OCI-LY7 (cell line): ENCODE measurements around the gene MVB12B. TPM values are rescaled to one million over a fixed set of nuclear protein-coding genes. Genes with fewer than 3 reads are reported as not detected.

ENCODE experiments used
- BruUV-seq: library from RNA; stranded (reverse); fragments of 400-500 nt; replicated peaks from 2 replicates; lab custom pipeline; 2021; lab: Mats Ljungman, UMichigan
- CTCF ChIA-PET: fragments of 300-600 bp; sonication (Branson Sonifier 250); formaldehyde crosslinking; loops from one replicate; lab custom pipeline; 2022; ENCODE audit warnings: antibody characterized with exemption; ENCODE audit not compliant: unreplicated experiment; lab: Charles Lee
- POLR2A ChIA-PET: fragments of 300-600 bp; sonication (Branson Sonifier 250); formaldehyde crosslinking; loops from one replicate; lab custom pipeline; 2022; ENCODE audit warnings: antibody characterized with exemption; lab: Charles Lee
- DNase-seq: peaks from one replicate; pipeline ENCODE4 v3.0.0-alpha.2; 2015; ENCODE audit warnings: low spot score
- H2AFZ ChIP-seq: fragments of 200-600 bp; sonication (generic), shearing (Covaris generic); 2 replicates; pipeline ENCODE4 v1.6.1; 2014; ENCODE audit warnings: mild to moderate bottlenecking, antibody characterized with exemption, low read length, moderate library complexity
- H3K27ac ChIP-seq: fragments of 200-600 bp; sonication (generic); 2 replicates; pipeline ENCODE4 v1.5.1; 2014; ENCODE audit warnings: mixed run types, low read depth, mild to moderate bottlenecking, moderate library complexity, low read length, inconsistent platforms; ENCODE audit not compliant: poor library complexity, severe bottlenecking
- H3K36me3 ChIP-seq: fragments of 200-600 bp; sonication (generic); 2 replicates; pipeline ENCODE4 v1.6.1; 2014; ENCODE audit warnings: mild to moderate bottlenecking, antibody characterized with exemption, low read length, moderate library complexity, mixed read lengths; ENCODE audit not compliant: insufficient read depth
- H3K4me1 ChIP-seq: fragments of 200-600 bp; sonication (generic); 2 replicates; pipeline ENCODE4 v1.5.1; 2014; ENCODE audit warnings: mild to moderate bottlenecking, low read length; ENCODE audit not compliant: insufficient read depth, poor library complexity, severe bottlenecking
- H3K4me2 ChIP-seq: fragments of 200-600 bp; sonication (generic); 2 replicates; pipeline ENCODE4 v1.6.1; 2014; ENCODE audit warnings: mild to moderate bottlenecking, low read length
- H3K4me3 ChIP-seq: fragments of 200-600 bp; sonication (generic); 2 replicates; pipeline ENCODE4 v1.5.1; 2014; ENCODE audit warnings: mild to moderate bottlenecking, low read depth, low read length; ENCODE audit not compliant: poor library complexity, severe bottlenecking
- H3K79me2 ChIP-seq: fragments of 200-600 bp; sonication (generic); 2 replicates; pipeline ENCODE4 v1.6.1; 2016; ENCODE audit warnings: low read depth, mild to moderate bottlenecking, low read length, moderate library complexity, mixed read lengths; ENCODE audit not compliant: insufficient read depth
- H3K9me2 ChIP-seq: fragments of 200-600 bp; sonication (generic); 2 replicates; pipeline ENCODE4 v1.6.1; 2016; ENCODE audit warnings: mild to moderate bottlenecking, low read length, mixed read lengths; ENCODE audit not compliant: insufficient read depth
- H3K9me3 ChIP-seq: fragments of 200-600 bp; sonication (generic); 2 replicates; pipeline ENCODE4 v1.6.1; 2014; ENCODE audit warnings: mild to moderate bottlenecking, mixed run types, low read length, mixed read lengths
- H4K20me1 ChIP-seq: fragments of 200-600 bp; sonication (generic); 2 replicates; pipeline ENCODE4 v1.6.1; 2014; ENCODE audit warnings: mild to moderate bottlenecking, antibody characterized with exemption, low read length, moderate library complexity, mixed read lengths; ENCODE audit not compliant: insufficient read depth
- EZH2phosphoT487 ChIP-seq: fragments of 200-600 bp; sonication (generic); IDR thresholded peaks from 2 replicates; pipeline ENCODE4 v1.6.1; 2018; ENCODE audit warnings: low read depth, borderline replicate concordance, mild to moderate bottlenecking, mixed run types, antibody characterized with exemption, low read length, moderate library complexity, mixed read lengths
- intact Hi-C: fragments of 100-400 bp; cut with micrococcal nuclease; formaldehyde crosslinking; loops from one replicate; pipeline ENCODE4 v1.10.0; 2022; ENCODE audit not compliant: unreplicated experiment
- total RNA-seq, 2 experiments: library from RNA; depleted of rRNA in 1 of 2; stranded (reverse); fragments of >200 nt in 1 of 2; shearing (Covaris generic) in 1 of 2; gene quantifications; 2 replicates each; pipeline ENCODE4 v1.2.3, GENCODE V29; 2014 to 2022
- TF ChIP-seq, protein P1 (sequence below): fragments of 200-600 bp; sonication (generic); conservative IDR thresholded peaks from 2 replicates; pipeline ENCODE4 v1.5.1; 2014; ENCODE audit warnings: mild to moderate bottlenecking, antibody characterized with exemption, low read length, moderate library complexity, mixed read lengths

Gene MVB12B
- total RNA-seq, 2 experiments from 2014 or later, result 1.3 TPM; not detected in 1

GRCh38 chr9:126461029-126461428 lies 134.4 kb downstream of the MVB12B start:
- ChIA-PET CTCF (no interaction called here), POLR2A (interaction anchor here (0.7 kb wide), 2 partner anchors 11 to 832 kb away, joined by 3 read pairs; no protein-coding TSS in a partner anchor)
- Histone ChIP-seq H3K27ac (no peak overlapping the region), H3K36me3 (no peaks in the 10 kb centered on the region), H3K4me3 (no peak overlapping the region), H4K20me1 (no peaks in the 10 kb centered on the region), H3K4me1 (no peaks in the 10 kb centered on the region), H3K9me3 (no peaks in the 10 kb centered on the region), H3K9me2 (no peaks in the 10 kb centered on the region), H3K4me2 (no peak overlapping the region), H2AFZ (no peak overlapping the region), H3K79me2 (no peaks in the 10 kb centered on the region)
- BruUV-seq, result no TSS peak
- intact Hi-C loops, result no loop called here
- DNase-seq, result no peak
- TF ChIP-seq EZH2phosphoT487, result no peak
- TF ChIP-seq, protein P1, sequence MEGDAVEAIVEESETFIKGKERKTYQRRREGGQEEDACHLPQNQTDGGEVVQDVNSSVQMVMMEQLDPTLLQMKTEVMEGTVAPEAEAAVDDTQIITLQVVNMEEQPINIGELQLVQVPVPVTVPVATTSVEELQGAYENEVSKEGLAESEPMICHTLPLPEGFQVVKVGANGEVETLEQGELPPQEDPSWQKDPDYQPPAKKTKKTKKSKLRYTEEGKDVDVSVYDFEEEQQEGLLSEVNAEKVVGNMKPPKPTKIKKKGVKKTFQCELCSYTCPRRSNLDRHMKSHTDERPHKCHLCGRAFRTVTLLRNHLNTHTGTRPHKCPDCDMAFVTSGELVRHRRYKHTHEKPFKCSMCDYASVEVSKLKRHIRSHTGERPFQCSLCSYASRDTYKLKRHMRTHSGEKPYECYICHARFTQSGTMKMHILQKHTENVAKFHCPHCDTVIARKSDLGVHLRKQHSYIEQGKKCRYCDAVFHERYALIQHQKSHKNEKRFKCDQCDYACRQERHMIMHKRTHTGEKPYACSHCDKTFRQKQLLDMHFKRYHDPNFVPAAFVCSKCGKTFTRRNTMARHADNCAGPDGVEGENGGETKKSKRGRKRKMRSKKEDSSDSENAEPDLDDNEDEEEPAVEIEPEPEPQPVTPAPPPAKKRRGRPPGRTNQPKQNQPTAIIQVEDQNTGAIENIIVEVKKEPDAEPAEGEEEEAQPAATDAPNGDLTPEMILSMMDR, result no peak

DNA sequence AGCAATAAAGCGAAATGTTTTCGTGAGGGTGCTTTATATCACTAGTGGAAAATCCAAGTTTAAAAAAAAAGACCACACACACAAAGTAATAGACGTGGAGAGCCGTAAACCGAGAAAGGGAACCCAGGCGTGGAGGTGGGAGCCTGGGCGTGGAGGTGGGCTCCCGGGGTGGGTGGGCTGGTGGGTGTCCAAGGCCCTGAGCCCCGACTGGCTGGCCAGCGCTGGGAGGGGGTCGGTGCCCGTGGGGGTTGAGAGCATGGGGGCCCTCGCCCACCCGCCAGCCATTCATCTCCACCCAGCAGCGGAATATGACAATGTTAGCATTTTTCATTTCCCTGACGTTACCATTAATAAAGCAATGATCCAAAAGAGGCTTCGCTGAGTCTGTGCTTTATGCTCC lies 135.0 kb downstream of the MVB12B start:
- no peaks in the 10 kb centered on the region for H3K4me1 ChIP-seq
- no peaks in the 10 kb centered on the region for H3K36me3 ChIP-seq
- no peaks in the 10 kb centered on the region for H3K79me2 ChIP-seq
- no peak overlapping the region for H3K4me3 ChIP-seq
- DNase-seq, result no peak
- ChIA-PET CTCF (no interaction called here), POLR2A (interaction anchor here (0.7 kb wide), 2 partner anchors 10 to 831 kb away, joined by 3 read pairs; no protein-coding TSS in a partner anchor)
- intact Hi-C loops, result no loop called here
- H3K9me3 ChIP-seq, result no peaks in the 10 kb centered on the region
- no peaks in the 10 kb centered on the region for H3K9me2 ChIP-seq
- H3K27ac ChIP-seq, result no peak overlapping the region
- H2AFZ ChIP-seq, result no peak overlapping the region
- no peak overlapping the region for H3K4me2 ChIP-seq
- H4K20me1 ChIP-seq, result no peaks in the 10 kb centered on the region
- no TSS peak for BruUV-seq
- TF ChIP-seq, protein P1, result no peak
- no peak for TF ChIP-seq EZH2phosphoT487

DNA sequence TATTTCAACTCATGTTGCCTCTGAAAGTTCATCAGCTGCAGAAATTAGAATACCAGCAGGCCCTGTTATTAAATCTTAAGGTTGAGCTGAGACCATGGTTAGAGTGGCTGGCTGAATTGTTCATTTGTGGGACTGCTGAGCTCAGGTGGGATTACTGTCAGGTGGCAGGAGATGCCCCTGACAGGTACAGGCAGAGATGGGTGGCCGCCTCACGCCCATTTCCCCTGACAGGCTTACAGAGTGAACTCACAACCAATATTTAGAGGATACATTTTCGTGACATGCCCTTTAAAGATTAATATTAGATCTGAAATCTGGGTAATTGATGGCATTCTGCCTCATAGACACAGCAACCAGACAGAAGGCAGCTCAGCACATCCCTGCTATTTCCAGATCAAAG lies 136.0 kb downstream of the MVB12B start:
- ChIA-PET POLR2A (no interaction called here), CTCF (interaction anchor here (0.8 kb wide), 1 partner anchor 9 kb away, joined by 3 read pairs; no protein-coding TSS in a partner anchor)
- intact Hi-C loops, result no loop called here

More for the DNA sequence above, 136.0 kb downstream of the MVB12B start:
- Histone ChIP-seq H4K20me1 (no peaks in the 10 kb centered on the region), H3K4me1 (no peaks in the 10 kb centered on the region), H3K9me3 (no peaks in the 10 kb centered on the region), H2AFZ (no peak overlapping the region), H3K36me3 (no peaks in the 10 kb centered on the region), H3K27ac (no peak overlapping the region), H3K79me2 (no peaks in the 10 kb centered on the region), H3K4me2 (no peak overlapping the region), H3K4me3 (no peak overlapping the region), H3K9me2 (no peaks in the 10 kb centered on the region)
- no peak for DNase-seq
- no TSS peak for BruUV-seq
- TF ChIP-seq, protein P1, result no peak
- TF ChIP-seq EZH2phosphoT487, result no peak
